Measurements from ENCODE around the gene CEP135. TPM values are rescaled to one million over a fixed set of nuclear protein-coding genes. Genes with fewer than 3 reads are reported as not detected.
"Not testable (repeated sequence)": the region's sequence is repeated elsewhere in the genome, so short reads cannot be mapped to it uniquely, and the experiment has no call there.

CEP135 gene
- total and polyA plus RNA-seq, 11 donors = 1.4 to 6.3 (median 2.4) TPM

GRCh38 chr4:55932511-55932910 is 16.2 kb upstream of the CEP135 start:
- Histone ChIP-seq H3K4me1 (peaks cover 0 to 4% (median 0%) of the 10 kb centered on the region in 12 donors), H3K27ac (no peak overlapping the region), H3K4me3 (no peak overlapping the region), H3K27me3 (no peaks in the 10 kb centered on the region), H3K36me3 (peaks cover 0 to 6% (median 0%) of the 10 kb centered on the region in 9 donors), H3K9me3 (peaks cover 0 to 64% (median 10%) of the 10 kb centered on the region in 12 donors)
- TF ChIP-seq CTCF (IDR thresholded peaks at IDR 0.05) = no peak
- TF ChIP-seq POLR2A (IDR thresholded peaks at IDR 0.05) = no peak
- ATAC-seq = no peak
- no peak for DNase-seq
- 80 to 89% (median 86%) methylated on average over 3 of the region's 3 CpGs for WGBS, 4 donors
- intact Hi-C loops (cut with DNase I) = no loop called here

DNA sequence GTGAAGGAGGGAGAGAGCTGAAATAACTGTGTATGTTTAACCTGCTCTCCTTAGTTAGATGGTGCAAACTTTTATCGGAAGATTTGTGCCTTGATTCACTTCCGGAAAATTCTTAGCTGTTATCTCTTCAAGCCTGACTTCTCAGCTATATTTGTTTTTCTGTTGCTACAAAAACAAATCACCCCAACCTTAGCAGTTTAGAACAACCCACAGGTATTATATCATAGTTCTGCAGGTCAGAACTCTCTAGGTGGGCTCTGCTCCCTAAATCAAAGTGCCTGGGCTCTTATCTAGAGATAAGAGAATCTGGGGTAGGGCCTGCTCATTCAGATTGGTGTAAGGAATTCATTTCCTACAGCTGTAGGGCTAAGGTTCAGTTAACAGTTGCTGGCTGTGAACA is 15.1 kb upstream of the CEP135 start:
- H3K27ac ChIP-seq = no peak overlapping the region
- no peaks in the 10 kb centered on the region for H3K27me3 ChIP-seq
- intact Hi-C loops (cut with DNase I) = no loop called here
- ATAC-seq = no peak
- WGBS, 4 donors = 46 to 58% (median 50%) methylated on average over 2 of the region's 2 CpGs
- peaks cover 0 to 68% (median 11%) of the 10 kb centered on the region in 12 donors for H3K9me3 ChIP-seq
- no peak overlapping the region for H3K4me3 ChIP-seq
- H3K4me1 ChIP-seq = peaks cover 0 to 4% (median 0%) of the 10 kb centered on the region in 12 donors
- no peak for TF ChIP-seq POLR2A (IDR thresholded peaks at IDR 0.05)
- TF ChIP-seq CTCF (IDR thresholded peaks at IDR 0.05) = no peak
- peaks cover 0 to 17% (median 3%) of the 10 kb centered on the region in 9 donors for H3K36me3 ChIP-seq
- DNase-seq = no peak

- ATAC-seq; H3K27me3 ChIP-seq; H3K27ac ChIP-seq; H3K4me1 ChIP-seq; DNase-seq; H3K4me3 ChIP-seq; intact Hi-C loops (cut with DNase I): not testable (repeated sequence)
- H3K9me3 ChIP-seq = peaks cover 0 to 81% (median 11%) of the 10 kb centered on the region in 12 donors
- WGBS, 4 donors = 91 to 98% (median 95%) methylated on average over 6 of the region's 6 CpGs
- H3K36me3 ChIP-seq = peaks cover 0 to 35% (median 4%) of the 10 kb centered on the region in 9 donors
These were observed 12.8 kb upstream of the CEP135 start for GRCh38 chr4:55935907-55936306.

DNA sequence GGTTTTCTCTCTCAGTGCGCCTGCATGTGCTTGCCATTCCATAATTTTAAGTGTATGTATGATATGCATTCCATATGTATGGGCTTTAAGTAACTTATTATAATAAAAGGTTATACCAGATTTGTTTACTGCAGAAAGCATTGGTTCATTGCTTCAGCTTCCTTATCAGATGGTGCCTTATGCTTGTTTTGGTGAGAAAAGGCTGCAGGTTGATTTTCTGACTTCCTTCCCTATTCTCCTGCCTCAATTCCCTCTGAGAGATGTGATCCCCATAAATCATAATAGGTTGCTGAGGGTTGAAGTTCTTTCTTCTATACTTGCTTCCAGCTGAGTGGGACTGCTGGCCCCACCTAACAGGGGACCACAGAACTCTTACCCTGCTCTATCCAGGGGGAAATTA is 10.3 kb upstream of the CEP135 start:
- no peak for DNase-seq
- intact Hi-C loops (cut with DNase I) = no loop called here
- 90 to 97% (median 94%) methylated on average over 1 of the region's 1 CpG for WGBS, 4 donors
- H3K27ac ChIP-seq = no peak overlapping the region
- no peak for TF ChIP-seq POLR2A (IDR thresholded peaks at IDR 0.05)
- no peak for TF ChIP-seq CTCF (IDR thresholded peaks at IDR 0.05)
- peaks cover 0 to 35% (median 4%) of the 10 kb centered on the region in 9 donors for H3K36me3 ChIP-seq
- H3K4me1 ChIP-seq = no peaks in the 10 kb centered on the region
- H3K4me3 ChIP-seq = no peak overlapping the region
- ATAC-seq = no peak
- no peaks in the 10 kb centered on the region for H3K27me3 ChIP-seq
- peaks cover 0 to 92% (median 11%) of the 10 kb centered on the region in 12 donors for H3K9me3 ChIP-seq

DNA sequence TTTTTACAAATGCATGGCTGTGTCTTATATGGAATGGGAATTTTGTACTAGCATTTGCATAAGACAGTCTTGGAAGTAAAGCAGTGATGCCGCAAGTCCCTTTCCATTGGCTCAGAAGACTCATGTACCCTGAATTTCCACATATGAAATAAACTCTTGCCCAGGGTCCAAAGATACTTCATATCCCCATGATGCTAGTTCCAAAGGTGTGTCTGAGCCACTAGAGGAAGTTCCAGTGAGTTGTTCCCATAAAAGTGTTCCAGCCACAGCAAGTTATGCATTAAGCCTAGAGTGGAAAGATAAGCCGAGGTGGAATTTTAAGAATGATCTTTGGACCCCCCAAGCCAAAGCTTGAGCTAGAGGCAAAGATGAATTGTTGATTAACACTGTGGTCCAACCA is 9.3 kb upstream of the CEP135 start:
- Histone ChIP-seq H3K27me3 (no peaks in the 10 kb centered on the region), H3K27ac (no peak overlapping the region), H3K9me3 (peaks cover 0 to 86% (median 9%) of the 10 kb centered on the region in 12 donors), H3K4me1 (no peaks in the 10 kb centered on the region), H3K4me3 (no peak overlapping the region), H3K36me3 (peaks cover 0 to 35% (median 4%) of the 10 kb centered on the region in 9 donors)
- DNase-seq (no peak), ATAC-seq (no peak)
- WGBS, 4 donors = 85 to 92% (median 86%) methylated on average over 2 of the region's 2 CpGs
- intact Hi-C loops (cut with DNase I) = no loop called here
- no peak for TF ChIP-seq POLR2A (IDR thresholded peaks at IDR 0.05)
- no peak for TF ChIP-seq CTCF (IDR thresholded peaks at IDR 0.05)
